Trophoblast cell (in vitro differentiated cells and primary cell): ENCODE results near the gene ADRA2B.

Experiments
- DNase-seq, 2 donors: peaks; one replicate each; pipeline ENCODE4 v3.0.0-alpha.2; 2016
- H2AFZ ChIP-seq: 2 replicates; pipeline ENCODE4 v1.6.1; 2013; ENCODE audit warnings: low read length, moderate library complexity, mild to moderate bottlenecking; ENCODE audit not compliant: insufficient read depth, poor library complexity
- H2AK5ac ChIP-seq: 2 replicates; pipeline ENCODE4 v1.6.1; 2013; ENCODE audit warnings: mild to moderate bottlenecking, low read length
- H2BK120ac ChIP-seq: 2 replicates; pipeline ENCODE4 v1.6.1; 2013; ENCODE audit warnings: low read length, mild to moderate bottlenecking, moderate library complexity; ENCODE audit not compliant: insufficient read depth, poor library complexity
- H2BK12ac ChIP-seq: 2 replicates; pipeline ENCODE4 v1.6.1; 2013; ENCODE audit warnings: mild to moderate bottlenecking, low read length, moderate library complexity
- H2BK5ac ChIP-seq: 2 replicates; pipeline ENCODE4 v1.6.1; 2013; ENCODE audit warnings: low read length, low read depth, moderate library complexity, mild to moderate bottlenecking; ENCODE audit not compliant: poor library complexity
- H3K14ac ChIP-seq: 2 replicates; pipeline ENCODE4 v1.6.1; 2013; ENCODE audit warnings: mild to moderate bottlenecking, low read length
- H3K18ac ChIP-seq: 2 replicates; pipeline ENCODE4 v1.6.1; 2013; ENCODE audit warnings: mild to moderate bottlenecking, low read length
- H3K23ac ChIP-seq: 2 replicates; pipeline ENCODE4 v1.6.1; 2013; ENCODE audit warnings: low read length
- H3K27ac ChIP-seq: 2 replicates; pipeline ENCODE4 v1.5.1; 2013; ENCODE audit warnings: low read depth, mild to moderate bottlenecking, inconsistent platforms, low read length, moderate library complexity
- H3K27me3 ChIP-seq: 2 replicates; pipeline ENCODE4 v1.6.1; 2013; ENCODE audit warnings: inconsistent platforms, mild to moderate bottlenecking, low read length, moderate library complexity; ENCODE audit not compliant: insufficient read depth
- H3K36me3 ChIP-seq, 2 experiments: 1 replicate in 1 of 2; 2 replicates in 1 of 2; pipeline ENCODE4 v1.6.1; 2013; ENCODE audit warnings: low read length in 2 of 2, mild to moderate bottlenecking in 2 of 2, moderate library complexity in 1 of 2; ENCODE audit not compliant: insufficient read depth in 2 of 2, control insufficient read depth in 1 of 2
- H3K4ac ChIP-seq: 2 replicates; pipeline ENCODE4 v1.6.1; 2013; ENCODE audit warnings: low read depth, mild to moderate bottlenecking, low read length, moderate library complexity
- H3K4me1 ChIP-seq, 2 experiments: 1 replicate in 1 of 2; 2 replicates in 1 of 2; pipeline ENCODE4 v1.6.1; 2013; ENCODE audit warnings: low read length in 2 of 2, mild to moderate bottlenecking in 2 of 2, moderate library complexity in 1 of 2; ENCODE audit not compliant: insufficient read depth in 2 of 2, control insufficient read depth in 1 of 2
- H3K4me2 ChIP-seq: 2 replicates; pipeline ENCODE4 v1.6.1; 2013; ENCODE audit warnings: inconsistent platforms, mild to moderate bottlenecking, low read length, moderate library complexity
- H3K4me3 ChIP-seq: 2 replicates; pipeline ENCODE4 v1.5.1; 2013; ENCODE audit warnings: mild to moderate bottlenecking, low read depth, low read length, inconsistent platforms
- H3K79me1 ChIP-seq: one replicate; pipeline ENCODE4 v1.6.1; 2013; ENCODE audit warnings: low read length
- H3K79me2 ChIP-seq: 2 replicates; pipeline ENCODE4 v1.6.1; 2013; ENCODE audit warnings: low read length, mild to moderate bottlenecking; ENCODE audit not compliant: control insufficient read depth, insufficient read depth, poor library complexity
- H3K9ac ChIP-seq: 2 replicates; pipeline ENCODE4 v1.6.1; 2013; ENCODE audit warnings: mild to moderate bottlenecking, low read length
- H3K9me3 ChIP-seq: 2 replicates; pipeline ENCODE4 v1.6.1; 2013; ENCODE audit warnings: low read depth, mild to moderate bottlenecking, control low read depth, inconsistent platforms, low read length; ENCODE audit not compliant: insufficient read depth
- H4K12ac ChIP-seq: 2 replicates; pipeline ENCODE4 v1.6.1; 2013; ENCODE audit warnings: low read depth, mild to moderate bottlenecking, low read length, moderate library complexity
- H4K8ac ChIP-seq: 2 replicates; pipeline ENCODE4 v1.6.1; 2013; ENCODE audit warnings: low read depth, mild to moderate bottlenecking, low read length, moderate library complexity
- H4K91ac ChIP-seq: one replicate; pipeline ENCODE4 v1.6.1; 2013; ENCODE audit warnings: low read depth, mild to moderate bottlenecking, low read length, moderate library complexity
- WGBS: extraction: QIAGEN DNeasy Blood & Tissue Kit; methylation state at CpG from one replicate; pipeline ENCODE4 v1.1.7; 2013; ENCODE audit warnings: missing lambda C conversion rate; ENCODE audit not compliant: insufficient read length, insufficient coverage; ENCODE audit errors: extremely low coverage; 5-methylcytosine and 5-hydroxymethylcytosine counted together

ADRA2B gene

DNA sequence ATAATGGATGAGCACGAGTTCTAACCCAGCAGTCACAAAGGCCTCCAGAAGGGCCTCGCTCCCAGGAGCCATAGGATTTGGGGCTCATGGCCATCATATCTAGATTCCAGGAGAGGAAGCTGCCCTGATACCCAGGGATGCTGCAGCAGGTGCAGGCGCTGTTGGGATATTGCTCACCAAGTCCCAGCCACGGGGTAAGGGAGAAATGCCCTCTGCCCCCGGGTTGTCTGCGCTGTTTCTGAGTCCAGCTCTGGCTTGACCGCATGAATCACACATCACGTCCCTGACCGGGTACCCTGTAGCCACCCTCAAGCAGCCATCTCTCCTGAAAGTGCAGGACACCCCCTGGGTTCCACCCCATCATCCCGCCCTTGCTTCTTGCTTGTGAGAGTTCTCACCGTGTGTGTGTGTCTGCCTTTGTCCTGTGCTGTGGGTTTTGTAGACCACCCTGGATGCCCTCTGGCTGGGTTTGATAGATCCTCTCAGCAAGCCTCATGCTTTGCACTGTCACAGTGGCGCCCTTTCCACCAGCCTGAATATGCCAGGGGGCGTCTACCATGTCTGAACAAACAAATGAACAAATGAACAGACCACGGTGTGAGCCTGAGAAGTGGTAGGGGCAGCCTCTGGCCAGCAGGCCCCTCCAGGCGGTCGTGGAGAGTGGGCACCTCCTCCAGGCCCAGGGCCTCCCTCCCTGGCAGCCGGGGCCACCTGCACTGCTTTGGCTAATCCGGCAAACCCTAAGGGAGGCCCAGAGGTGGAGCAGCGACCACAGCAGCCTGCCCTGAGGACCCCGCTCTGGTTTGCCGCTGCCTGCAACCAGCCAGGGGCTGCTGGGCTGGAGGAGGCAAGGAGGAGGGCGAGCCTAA lies 32.1 kb downstream of the ADRA2B start:
- Histone ChIP-seq H3K23ac (no peak overlapping the region), H3K27ac (no peak overlapping the region), H3K4me1 (no peaks in the 10 kb centered on the region), H3K4me2 (no peak overlapping the region), H3K36me3 (no peaks in the 10 kb centered on the region), H3K14ac (no peak overlapping the region), H2BK120ac (no peak overlapping the region), H3K18ac (no peak overlapping the region), H2AK5ac (no peak overlapping the region), H3K4ac (no peak overlapping the region), H2BK12ac (no peak overlapping the region), H3K79me2 (no peaks in the 10 kb centered on the region), H3K9ac (no peak overlapping the region), H4K91ac (no peak overlapping the region), H2AFZ (no peak overlapping the region), H3K79me1 (no peaks in the 10 kb centered on the region), H3K4me3 (no peak overlapping the region), H3K9me3 (no peaks in the 10 kb centered on the region), H3K27me3 (no peaks in the 10 kb centered on the region), H4K8ac (no peak overlapping the region), H2BK5ac (no peak overlapping the region), H4K12ac (no peak overlapping the region)
- WGBS, result no CpG with 5 or more reads among the region's 22 CpGs
- DNase-seq, result no peak

DNA sequence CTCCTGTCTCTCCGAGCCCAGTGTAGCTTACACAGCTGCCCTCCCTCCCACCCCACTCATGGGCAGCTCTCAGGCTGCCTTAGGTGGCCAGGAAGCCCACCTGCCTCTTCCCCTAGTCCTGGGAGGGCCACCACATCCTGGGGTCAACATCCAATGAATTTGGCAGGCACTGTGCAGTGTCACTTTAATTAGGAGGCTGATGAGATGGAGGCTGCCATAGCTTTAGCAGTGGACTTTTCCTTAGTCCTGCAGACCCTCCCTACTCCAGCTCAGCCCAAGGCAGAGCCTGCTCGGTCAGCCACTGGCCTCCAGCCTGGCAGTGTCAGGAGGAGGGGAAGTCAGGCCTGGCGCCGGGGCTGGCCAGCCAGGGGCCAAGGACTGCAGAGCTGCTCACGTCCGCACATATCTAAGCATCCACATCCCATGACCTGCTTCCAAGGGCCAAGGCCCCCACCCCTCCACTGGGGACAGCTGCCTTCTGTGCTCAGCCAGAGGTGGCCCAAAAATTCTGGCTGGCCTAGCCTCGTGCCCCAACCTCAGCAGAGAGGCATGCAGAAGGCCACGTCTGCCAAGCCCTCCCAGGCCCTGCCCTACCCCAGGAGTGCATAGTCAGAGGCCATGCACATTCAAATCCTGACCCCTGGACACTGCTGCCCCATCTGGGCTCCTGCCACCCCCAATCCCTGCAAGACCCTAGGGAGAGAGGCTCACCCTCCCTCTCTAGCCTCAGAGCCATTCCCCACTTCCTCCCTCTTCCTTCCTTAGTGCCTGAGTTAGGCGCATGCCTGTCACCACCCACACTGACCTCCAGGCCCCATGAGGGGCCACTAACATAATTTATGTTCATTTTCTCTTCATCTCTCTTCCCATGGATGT lies 33.1 kb downstream of the ADRA2B start:
- H3K14ac ChIP-seq, result no peak overlapping the region
- H2BK120ac ChIP-seq, result no peak overlapping the region
- no peak overlapping the region for H3K4ac ChIP-seq
- H4K8ac ChIP-seq, result no peak overlapping the region
- H3K4me1 ChIP-seq, result no peaks in the 10 kb centered on the region
- no peak overlapping the region for H3K18ac ChIP-seq
- H3K79me1 ChIP-seq, result no peaks in the 10 kb centered on the region
- no peaks in the 10 kb centered on the region for H3K79me2 ChIP-seq
- WGBS, result no CpG with 5 or more reads among the region's 9 CpGs
- H3K9ac ChIP-seq, result no peak overlapping the region
- DNase-seq, result no peak
- no peak overlapping the region for H2BK5ac ChIP-seq
- H3K23ac ChIP-seq, result no peak overlapping the region
- H3K36me3 ChIP-seq, result no peaks in the 10 kb centered on the region
- H3K4me3 ChIP-seq, result no peak overlapping the region
- H3K27ac ChIP-seq, result no peak overlapping the region
- H2AK5ac ChIP-seq, result no peak overlapping the region
- no peaks in the 10 kb centered on the region for H3K9me3 ChIP-seq
- H2AFZ ChIP-seq, result no peak overlapping the region
- H4K91ac ChIP-seq, result no peak overlapping the region
- H2BK12ac ChIP-seq, result no peak overlapping the region
- no peaks in the 10 kb centered on the region for H3K27me3 ChIP-seq
- no peak overlapping the region for H4K12ac ChIP-seq
- H3K4me2 ChIP-seq, result no peak overlapping the region

DNA sequence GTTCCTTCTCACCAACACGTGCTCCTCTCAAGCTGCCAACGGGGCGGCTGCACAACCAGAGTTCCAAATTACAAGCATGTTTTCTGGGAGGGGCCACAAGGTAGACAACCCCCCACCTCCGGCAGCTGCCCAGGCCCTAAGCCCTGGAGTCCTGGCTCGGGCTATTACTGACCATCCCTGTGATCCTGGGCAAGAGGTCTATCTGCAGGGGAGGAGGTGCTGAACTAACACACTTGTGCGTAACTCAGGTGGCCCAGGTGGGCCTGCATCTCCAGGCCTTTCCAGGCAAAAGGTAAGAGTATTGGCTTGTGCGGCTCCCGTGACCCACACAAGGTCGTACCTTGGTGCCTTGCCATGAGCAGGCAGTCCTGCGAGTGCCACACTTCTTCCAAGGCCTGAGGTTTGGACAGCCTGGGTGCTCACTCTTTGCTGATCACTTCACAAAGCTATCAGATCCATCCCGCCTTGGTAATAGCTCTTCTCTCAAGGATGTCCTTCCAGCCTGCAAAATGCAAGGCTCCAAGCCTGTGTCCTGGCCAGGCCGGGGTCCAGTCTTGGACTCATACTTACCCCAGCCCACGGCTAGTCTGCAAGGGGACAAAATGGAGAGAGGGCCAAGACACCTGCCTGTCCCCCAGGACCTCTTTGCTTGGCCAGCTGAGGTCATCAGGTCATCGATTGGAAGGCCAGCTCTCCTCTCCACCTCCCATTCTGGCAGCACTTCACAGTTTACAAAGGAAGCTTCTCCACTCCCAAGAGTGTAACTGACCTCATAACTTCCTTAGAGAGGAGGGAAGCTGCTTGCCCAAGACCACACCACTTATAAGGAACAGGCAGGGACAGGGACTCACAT lies 33.9 kb downstream of the ADRA2B start:
- Histone ChIP-seq H3K36me3 (no peaks in the 10 kb centered on the region), H3K14ac (no peak overlapping the region), H3K18ac (no peak overlapping the region), H4K8ac (no peak overlapping the region), H4K12ac (no peak overlapping the region), H3K79me1 (no peaks in the 10 kb centered on the region), H3K4me2 (no peak overlapping the region), H3K27me3 (no peaks in the 10 kb centered on the region), H3K79me2 (no peaks in the 10 kb centered on the region), H3K9me3 (no peaks in the 10 kb centered on the region), H2BK120ac (no peak overlapping the region), H3K23ac (no peak overlapping the region), H3K9ac (no peak overlapping the region), H2AFZ (no peak overlapping the region), H3K27ac (no peak overlapping the region), H2BK5ac (no peak overlapping the region), H3K4me3 (no peak overlapping the region), H3K4me1 (no peaks in the 10 kb centered on the region), H2BK12ac (no peak overlapping the region), H4K91ac (no peak overlapping the region), H3K4ac (no peak overlapping the region), H2AK5ac (no peak overlapping the region)
- DNase-seq, result no peak
- no CpG with 5 or more reads among the region's 14 CpGs for WGBS

DNA sequence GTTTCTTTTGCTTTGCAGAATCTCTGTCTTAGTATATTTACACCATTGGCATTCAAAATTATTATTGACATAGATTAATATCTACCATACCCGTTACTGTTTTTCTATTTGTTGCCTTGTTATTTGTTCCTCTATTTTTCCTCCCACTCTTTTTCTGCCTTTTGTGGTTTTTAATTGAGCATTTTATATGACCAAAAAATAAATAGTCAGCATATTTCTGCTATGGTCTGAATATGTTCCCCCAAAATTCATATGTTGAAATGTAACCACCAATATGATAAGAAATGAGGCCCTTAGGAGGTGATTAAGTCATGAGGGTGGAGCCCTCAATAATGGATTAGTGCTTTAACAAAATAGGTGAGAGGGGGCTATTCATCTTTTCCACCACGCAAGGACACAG lies 35.3 kb downstream of the ADRA2B start:
- no peak overlapping the region for H2BK12ac ChIP-seq
- no peak overlapping the region for H2AFZ ChIP-seq
- H3K9ac ChIP-seq, result no peak overlapping the region
- no peak overlapping the region for H2BK5ac ChIP-seq
- no peak overlapping the region for H2AK5ac ChIP-seq
- no peak overlapping the region for H3K14ac ChIP-seq
- no peak overlapping the region for H3K23ac ChIP-seq
- no peaks in the 10 kb centered on the region for H3K36me3 ChIP-seq
- no peak overlapping the region for H4K12ac ChIP-seq
- H3K79me1 ChIP-seq, result no peaks in the 10 kb centered on the region
- H3K27me3 ChIP-seq, result no peaks in the 10 kb centered on the region
- WGBS, result no CpG with 5 or more reads among the region's 2 CpGs
- H2BK120ac ChIP-seq, result no peak overlapping the region
- H4K8ac ChIP-seq, result no peak overlapping the region
- H3K4me2 ChIP-seq, result no peak overlapping the region
- no peak for DNase-seq
- no peak overlapping the region for H3K4me3 ChIP-seq
- H3K9me3 ChIP-seq, result no peaks in the 10 kb centered on the region
- H3K4me1 ChIP-seq, result no peaks in the 10 kb centered on the region
- H3K27ac ChIP-seq, result no peak overlapping the region
- H4K91ac ChIP-seq, result no peak overlapping the region
- H3K18ac ChIP-seq, result no peak overlapping the region
- no peak overlapping the region for H3K4ac ChIP-seq
- no peaks in the 10 kb centered on the region for H3K79me2 ChIP-seq
